Ureter (tissue), 1 donor: Measurements from ENCODE around the gene JARID2. TPM values are rescaled to one million over a fixed set of nuclear protein-coding genes. Genes with fewer than 3 reads are reported as not detected.

Experiments
- DNase-seq: peaks from one replicate; pipeline ENCODE4 v3.0.0-alpha.2; 2020; ENCODE audit warnings: low spot score
- total RNA-seq: library from RNA; stranded (reverse); gene quantifications from one replicate; pipeline ENCODE4 v1.2.4, GENCODE V29; 2023
- donor health status: DM: yes; HTN: yes; CAD: no.

JARID2 gene
- total RNA-seq, 1 donor from 2014 or later = 17.5 TPM

- DNase-seq = no peak
These were observed 171.9 kb downstream of the JARID2 start for GRCh38 chr6:15417811-15418210.

GRCh38 chr6:15419493-15419892, 173.6 kb downstream of the JARID2 start:
- DNase-seq = no peak

- no peak for DNase-seq
These were observed 175.1 kb downstream of the JARID2 start for GRCh38 chr6:15420959-15421438.

- DNase-seq = no peak
These were observed 176.3 kb downstream of the JARID2 start for GRCh38 chr6:15421945-15422733.

GRCh38 chr6:15423286-15423993, 177.6 kb downstream of the JARID2 start:
- no peak for DNase-seq

GRCh38 chr6:15425947-15426346, 180.1 kb downstream of the JARID2 start:
- DNase-seq = no peak

- DNase-seq = no peak
These were observed 180.5 kb downstream of the JARID2 start for GRCh38 chr6:15426395-15426794.

GRCh38 chr6:15426901-15427300, 181.0 kb downstream of the JARID2 start:
- DNase-seq = no peak

- DNase-seq = no peak
These were observed 181.6 kb downstream of the JARID2 start for GRCh38 chr6:15427331-15428070.

- no peak for DNase-seq
These were observed 183.6 kb downstream of the JARID2 start for GRCh38 chr6:15429141-15430110.

GRCh38 chr6:15430186-15430585, 184.3 kb downstream of the JARID2 start:
- DNase-seq = no peak

- DNase-seq = no peak
These were observed 185.1 kb downstream of the JARID2 start for GRCh38 chr6:15430931-15431405.

GRCh38 chr6:15431762-15432483, 186.1 kb downstream of the JARID2 start:
- no peak for DNase-seq

GRCh38 chr6:15433511-15433861, 187.6 kb downstream of the JARID2 start:
- DNase-seq = no peak

GRCh38 chr6:15434263-15434662, 188.4 kb downstream of the JARID2 start:
- DNase-seq = no peak

- no peak for DNase-seq
These were observed 189.0 kb downstream of the JARID2 start for GRCh38 chr6:15434823-15435380.

- DNase-seq = no peak
These were observed 189.6 kb downstream of the JARID2 start for GRCh38 chr6:15435468-15435867.

GRCh38 chr6:15436451-15436850, 190.6 kb downstream of the JARID2 start:
- no peak for DNase-seq

- no peak for DNase-seq
These were observed 191.3 kb downstream of the JARID2 start for GRCh38 chr6:15437090-15437635.
